ENCODE measurements around the gene VENTX. TPM values are rescaled to one million over a fixed set of nuclear protein-coding genes. Genes with fewer than 3 reads are reported as not detected.

The VENTX gene
- total and polyA plus RNA-seq, 4 donors = 0.06 to 0.24 (median 0.14) TPM; not detected in 1

DNA sequence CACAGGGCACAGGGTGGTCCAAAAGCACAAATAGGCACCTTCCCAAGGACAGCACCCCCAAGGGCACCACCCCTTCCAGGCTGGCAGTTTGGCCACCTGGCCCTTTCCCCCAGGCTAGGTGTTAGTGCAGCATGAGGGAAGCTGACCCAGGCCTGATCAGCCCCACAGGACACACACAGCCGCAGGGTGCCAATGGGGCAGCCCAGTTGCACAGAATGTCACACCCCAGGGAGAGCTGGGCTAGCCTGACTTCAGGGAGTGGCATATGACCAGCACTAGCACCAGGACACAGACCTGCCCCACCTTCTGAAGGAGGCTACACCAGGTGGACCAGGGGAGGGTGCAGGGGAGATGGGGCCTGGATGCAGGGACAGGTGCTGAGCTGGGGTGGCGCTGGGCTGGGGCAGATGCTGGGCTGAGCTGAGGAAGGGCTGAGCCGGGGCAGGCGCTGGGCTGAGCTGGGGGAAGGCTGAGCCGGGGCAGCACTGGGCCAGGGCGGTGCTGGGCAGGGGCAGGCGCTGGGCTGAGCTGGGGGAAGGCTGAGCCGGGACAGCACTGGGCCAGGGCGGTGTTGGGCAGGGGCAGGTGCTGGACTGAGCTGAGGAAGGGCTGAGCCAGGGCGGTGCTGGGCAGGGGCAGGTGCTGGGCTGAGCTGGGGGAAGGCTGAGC is 42.9 kb downstream of the VENTX start:
- H3K27me3 ChIP-seq (ENCODE audit: control insufficient read depth, insufficient read depth, low read length) = peaks cover 19% of the 10 kb centered on the region
- peaks cover 85% of the 10 kb centered on the region for H3K36me3 ChIP-seq (ENCODE audit: control insufficient read depth, insufficient read depth, low read length)
- WGBS (ENCODE audit: insufficient coverage) = 92% methylated on average over 10 of the region's 10 CpGs

DNA sequence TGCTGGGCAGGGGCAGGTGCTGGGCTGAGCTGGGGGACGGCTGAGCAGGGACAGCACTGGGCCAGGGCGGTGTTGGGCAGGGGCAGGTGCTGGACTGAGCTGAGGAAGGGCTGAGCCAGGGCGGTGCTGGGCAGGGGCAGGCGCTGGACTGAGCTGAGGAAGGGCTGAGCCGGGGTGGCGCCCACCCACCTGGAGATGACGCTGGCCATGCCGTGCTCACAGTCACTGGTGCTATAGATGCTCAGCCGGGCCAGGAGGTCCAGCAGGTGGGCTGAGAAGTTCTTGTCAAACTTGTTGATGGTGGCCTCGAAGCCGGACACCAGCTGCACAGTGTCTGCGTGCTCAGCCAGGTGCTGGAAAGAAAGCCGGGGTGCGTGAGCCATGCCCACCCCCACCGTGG is 43.4 kb downstream of the VENTX start:
- Histone ChIP-seq H3K4me1 (ENCODE audit: control insufficient read depth, insufficient read depth, low read length) (peaks cover 9% of the 10 kb centered on the region), H3K36me3 (ENCODE audit: control insufficient read depth, insufficient read depth, low read length) (peaks cover 90% of the 10 kb centered on the region), H3K27ac (ENCODE audit: low read depth, low read length) (no peak overlapping the region), H3K9me3 (ENCODE audit: control insufficient read depth, insufficient read depth, low read length) (no peaks in the 10 kb centered on the region), H3K27me3 (ENCODE audit: control insufficient read depth, insufficient read depth, low read length) (peaks cover 14% of the 10 kb centered on the region), H3K4me3 (ENCODE audit: low read depth, low read length) (no peak overlapping the region)
- no peak for DNase-seq (ENCODE audit: low read depth in 4 of 6, low spot score in 6 of 6)
- 97% methylated on average over 13 of the region's 15 CpGs for WGBS (ENCODE audit: insufficient coverage)

More for the DNA sequence above, 42.9 kb downstream of the VENTX start:
- H3K9me3 ChIP-seq (ENCODE audit: control insufficient read depth, insufficient read depth, low read length) = no peaks in the 10 kb centered on the region
- H3K27ac ChIP-seq (ENCODE audit: low read depth, low read length) = no peak overlapping the region
- no peak overlapping the region for H3K4me3 ChIP-seq (ENCODE audit: low read depth, low read length)
- no peak for DNase-seq (ENCODE audit: low read depth in 4 of 6, low spot score in 6 of 6)
- H3K4me1 ChIP-seq (ENCODE audit: control insufficient read depth, insufficient read depth, low read length) = peaks cover 9% of the 10 kb centered on the region

DNA sequence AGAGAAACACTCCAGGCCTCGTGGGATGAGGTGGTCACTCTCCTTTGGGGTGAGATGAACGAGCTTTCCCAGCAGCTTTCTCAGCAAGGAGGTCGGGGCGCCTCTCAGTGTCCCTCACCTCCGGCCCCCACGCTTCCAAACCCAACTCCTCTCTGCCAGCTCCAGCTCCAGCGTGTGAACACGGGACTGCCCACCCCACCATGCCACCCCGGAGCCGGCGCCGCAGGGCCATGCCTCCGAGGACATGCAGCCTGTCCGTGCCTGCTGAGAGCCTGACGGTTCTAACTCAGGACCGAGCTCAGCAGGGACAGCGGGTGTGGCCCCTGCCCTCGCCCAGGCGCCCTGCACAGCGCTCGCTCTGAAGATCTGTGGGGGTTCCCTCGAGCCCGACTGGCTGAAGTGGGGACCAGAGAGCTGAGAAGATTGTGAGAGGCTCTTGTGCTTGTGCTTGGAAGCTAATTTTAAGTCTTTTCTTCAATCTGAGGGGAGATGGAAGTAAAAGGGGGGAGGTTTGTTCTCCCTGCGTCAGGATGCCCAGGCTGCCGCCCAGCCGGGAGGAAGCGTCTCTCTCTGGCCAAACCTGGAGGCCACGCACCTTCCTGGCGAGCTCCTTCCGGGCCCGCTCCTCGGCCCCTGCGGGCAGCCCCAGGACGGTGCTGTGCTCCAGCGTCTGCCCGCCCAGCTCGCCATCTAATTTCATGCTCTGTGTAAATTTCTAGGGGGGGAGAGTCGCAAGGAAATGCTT is 44.1 kb downstream of the VENTX start:
- Histone ChIP-seq H3K9me3 (ENCODE audit: control insufficient read depth, insufficient read depth, low read length) (no peaks in the 10 kb centered on the region), H3K27me3 (ENCODE audit: control insufficient read depth, insufficient read depth, low read length) (peaks cover 9% of the 10 kb centered on the region), H3K4me3 (ENCODE audit: low read depth, low read length) (no peak overlapping the region), H3K27ac (ENCODE audit: low read depth, low read length) (no peak overlapping the region), H3K36me3 (ENCODE audit: control insufficient read depth, insufficient read depth, low read length) (peaks cover 95% of the 10 kb centered on the region), H3K4me1 (ENCODE audit: control insufficient read depth, insufficient read depth, low read length) (peaks cover 9% of the 10 kb centered on the region)
- 94% methylated on average over 37 of the region's 38 CpGs for WGBS (ENCODE audit: insufficient coverage)
- DNase-seq (ENCODE audit: low read depth in 4 of 6, low spot score in 6 of 6) = no peak

DNA sequence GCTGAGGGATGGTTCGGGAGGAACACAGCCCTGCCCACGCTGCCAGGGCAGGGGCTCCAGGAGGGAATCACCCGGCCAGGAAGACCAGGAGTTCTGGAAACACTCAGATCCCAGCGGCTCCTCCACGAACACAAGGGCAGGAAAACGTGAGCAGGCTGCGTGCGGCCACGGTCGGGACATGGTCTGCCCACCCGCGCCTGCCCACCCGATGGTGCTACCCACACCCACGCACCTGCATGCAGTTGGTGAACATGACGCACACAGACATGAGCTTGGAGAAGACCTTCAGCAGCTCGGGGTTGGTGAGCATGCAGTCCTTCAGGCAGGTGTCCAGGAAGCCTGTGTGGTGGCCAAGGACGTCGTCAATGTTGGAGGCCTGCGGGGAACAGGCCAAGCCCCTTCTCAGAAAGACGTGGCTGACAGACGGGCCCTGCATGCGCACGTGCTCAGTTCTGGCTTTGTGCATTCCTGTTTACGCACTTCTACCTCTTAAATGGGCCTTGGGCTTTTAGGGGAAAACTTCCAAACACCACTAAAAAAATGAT is 45.3 kb downstream of the VENTX start:
- peaks cover 94% of the 10 kb centered on the region for H3K36me3 ChIP-seq (ENCODE audit: control insufficient read depth, insufficient read depth, low read length)
- H3K9me3 ChIP-seq (ENCODE audit: control insufficient read depth, insufficient read depth, low read length) = no peaks in the 10 kb centered on the region
- H3K27ac ChIP-seq (ENCODE audit: low read depth, low read length) = no peak overlapping the region
- H3K27me3 ChIP-seq (ENCODE audit: control insufficient read depth, insufficient read depth, low read length) = no peaks in the 10 kb centered on the region
- no peak for DNase-seq (ENCODE audit: low read depth in 4 of 6, low spot score in 6 of 6)
- WGBS (ENCODE audit: insufficient coverage) = 96% methylated on average over 23 of the region's 24 CpGs
- no peak overlapping the region for H3K4me3 ChIP-seq (ENCODE audit: low read depth, low read length)
- H3K4me1 ChIP-seq (ENCODE audit: control insufficient read depth, insufficient read depth, low read length) = no peaks in the 10 kb centered on the region

DNA sequence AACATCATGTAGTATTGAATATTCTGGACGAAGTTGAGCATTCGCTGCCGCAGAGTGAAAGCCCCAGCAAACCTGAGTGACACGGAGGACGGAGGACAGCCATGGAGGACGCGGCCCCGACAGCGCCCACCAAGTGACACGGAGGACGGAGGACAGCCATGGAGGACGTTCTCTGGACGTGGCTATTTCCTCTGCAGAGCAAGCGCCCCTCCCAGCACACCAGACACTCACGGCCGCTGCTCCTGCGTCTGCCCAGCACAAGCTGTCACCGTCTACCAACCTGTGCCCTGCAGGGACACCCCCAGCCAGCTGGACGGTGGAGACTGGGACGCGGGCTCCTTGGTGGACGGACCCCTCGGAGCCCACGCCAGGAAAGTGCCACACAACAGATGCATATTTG is 46.3 kb downstream of the VENTX start:
- H3K36me3 ChIP-seq (ENCODE audit: control insufficient read depth, insufficient read depth, low read length) = peaks cover 94% of the 10 kb centered on the region
- H3K9me3 ChIP-seq (ENCODE audit: control insufficient read depth, insufficient read depth, low read length) = no peaks in the 10 kb centered on the region
- H3K4me3 ChIP-seq (ENCODE audit: low read depth, low read length) = no peak overlapping the region
- no peaks in the 10 kb centered on the region for H3K27me3 ChIP-seq (ENCODE audit: control insufficient read depth, insufficient read depth, low read length)
- H3K27ac ChIP-seq (ENCODE audit: low read depth, low read length) = no peak overlapping the region
- 92% methylated on average over 24 of the region's 24 CpGs for WGBS (ENCODE audit: insufficient coverage)
- no peak for DNase-seq (ENCODE audit: low read depth in 4 of 6, low spot score in 6 of 6)
- no peaks in the 10 kb centered on the region for H3K4me1 ChIP-seq (ENCODE audit: control insufficient read depth, insufficient read depth, low read length)

DNA sequence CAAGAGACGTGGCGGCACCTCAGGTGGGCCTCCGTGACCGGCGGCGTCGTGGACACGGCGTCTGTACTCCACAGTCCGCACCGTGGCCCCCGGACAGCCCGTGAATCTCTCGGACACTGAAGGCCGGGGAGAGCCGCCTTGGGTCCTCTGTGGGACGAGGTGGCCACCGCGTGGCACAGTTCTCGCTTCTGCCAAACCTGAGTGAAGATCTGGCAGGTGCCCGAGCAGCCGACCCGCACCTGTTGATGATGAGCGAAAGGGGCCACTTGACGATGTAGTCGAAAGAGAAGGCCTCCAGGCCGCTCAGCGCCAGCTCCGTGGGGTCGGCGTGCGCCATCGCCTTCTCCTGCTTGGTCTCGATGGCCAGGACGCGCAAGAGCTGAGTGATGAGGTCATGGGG is 47.6 kb downstream of the VENTX start:
- H3K4me1 ChIP-seq (ENCODE audit: control insufficient read depth, insufficient read depth, low read length) = no peaks in the 10 kb centered on the region
- no peak for DNase-seq (ENCODE audit: low read depth in 4 of 6, low spot score in 6 of 6)
- H3K4me3 ChIP-seq (ENCODE audit: low read depth, low read length) = no peak overlapping the region
- no peaks in the 10 kb centered on the region for H3K27me3 ChIP-seq (ENCODE audit: control insufficient read depth, insufficient read depth, low read length)
- H3K9me3 ChIP-seq (ENCODE audit: control insufficient read depth, insufficient read depth, low read length) = no peaks in the 10 kb centered on the region
- H3K27ac ChIP-seq (ENCODE audit: low read depth, low read length) = no peak overlapping the region
- peaks cover 94% of the 10 kb centered on the region for H3K36me3 ChIP-seq (ENCODE audit: control insufficient read depth, insufficient read depth, low read length)
- WGBS (ENCODE audit: insufficient coverage) = 93% methylated on average over 31 of the region's 36 CpGs

DNA sequence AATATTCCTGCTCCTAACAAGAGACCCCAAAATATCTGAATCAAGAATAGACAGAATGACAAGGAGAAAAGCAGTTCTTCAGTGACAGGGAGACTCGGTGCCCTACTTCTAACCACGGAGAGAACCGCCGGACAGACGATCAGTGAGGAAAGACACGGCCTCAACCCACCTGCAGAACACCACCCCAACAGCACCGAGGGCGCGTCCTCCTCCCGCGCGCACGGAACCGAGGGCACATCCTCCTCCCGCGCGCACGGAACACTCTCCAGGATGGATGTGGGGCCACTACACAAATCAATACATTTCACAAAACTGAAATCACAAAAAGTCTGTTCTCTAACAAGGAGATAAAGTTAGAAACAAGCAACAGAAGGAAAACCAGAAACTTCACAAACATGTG is 48.7 kb downstream of the VENTX start:
- no peaks in the 10 kb centered on the region for H3K9me3 ChIP-seq (ENCODE audit: control insufficient read depth, insufficient read depth, low read length)
- no peak for DNase-seq (ENCODE audit: low read depth in 4 of 6, low spot score in 6 of 6)

DNA sequence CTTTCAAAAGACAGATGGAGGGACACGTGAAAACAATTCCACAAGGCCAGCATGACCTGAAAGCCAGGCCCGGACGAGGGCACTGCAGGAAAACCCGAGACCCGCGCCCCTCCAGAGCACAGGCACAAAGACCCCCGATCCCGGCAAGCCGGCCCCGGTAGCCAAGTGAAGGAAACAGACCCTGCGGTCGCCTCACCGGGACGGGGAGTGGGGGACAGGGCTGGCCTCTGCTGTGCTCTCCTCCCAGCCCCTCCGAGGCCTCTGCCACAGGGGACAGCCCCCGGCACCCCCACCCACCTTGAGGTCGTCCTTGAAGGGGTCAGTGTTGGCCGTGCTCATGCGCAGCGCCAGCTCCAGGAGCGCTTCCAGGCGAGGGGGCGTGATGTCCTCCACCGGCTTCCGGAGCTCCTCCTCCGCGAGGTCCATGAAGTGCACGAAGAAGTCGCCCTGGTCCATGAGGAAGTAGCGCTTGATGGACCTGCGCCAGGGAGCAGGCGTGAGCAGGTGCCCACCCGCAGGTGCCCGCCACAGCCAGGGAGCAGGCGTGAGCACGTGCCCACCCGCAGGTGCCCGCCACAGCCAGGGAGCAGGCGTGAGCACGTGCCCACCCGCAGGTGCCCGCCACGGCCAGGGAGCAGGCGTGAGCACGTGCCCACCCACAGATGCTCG is 50.3 kb downstream of the VENTX start:
- no peaks in the 10 kb centered on the region for H3K27me3 ChIP-seq (ENCODE audit: control insufficient read depth, insufficient read depth, low read length)
- DNase-seq (ENCODE audit: low read depth in 4 of 6, low spot score in 6 of 6) = no peak
- 95% methylated on average over 43 of the region's 46 CpGs for WGBS (ENCODE audit: insufficient coverage)
- no peak overlapping the region for H3K4me3 ChIP-seq (ENCODE audit: low read depth, low read length)
- no peaks in the 10 kb centered on the region for H3K9me3 ChIP-seq (ENCODE audit: control insufficient read depth, insufficient read depth, low read length)
- no peak overlapping the region for H3K27ac ChIP-seq (ENCODE audit: low read depth, low read length)
- peaks cover 84% of the 10 kb centered on the region for H3K36me3 ChIP-seq (ENCODE audit: control insufficient read depth, insufficient read depth, low read length)
- H3K4me1 ChIP-seq (ENCODE audit: control insufficient read depth, insufficient read depth, low read length) = no peaks in the 10 kb centered on the region

More for the DNA sequence above, 48.7 kb downstream of the VENTX start:
- Histone ChIP-seq H3K27ac (ENCODE audit: low read depth, low read length) (no peak overlapping the region), H3K4me1 (ENCODE audit: control insufficient read depth, insufficient read depth, low read length) (no peaks in the 10 kb centered on the region), H3K27me3 (ENCODE audit: control insufficient read depth, insufficient read depth, low read length) (no peaks in the 10 kb centered on the region), H3K36me3 (ENCODE audit: control insufficient read depth, insufficient read depth, low read length) (peaks cover 92% of the 10 kb centered on the region), H3K4me3 (ENCODE audit: low read depth, low read length) (no peak overlapping the region)
- WGBS (ENCODE audit: insufficient coverage) = 89% methylated on average over 18 of the region's 18 CpGs

DNA sequence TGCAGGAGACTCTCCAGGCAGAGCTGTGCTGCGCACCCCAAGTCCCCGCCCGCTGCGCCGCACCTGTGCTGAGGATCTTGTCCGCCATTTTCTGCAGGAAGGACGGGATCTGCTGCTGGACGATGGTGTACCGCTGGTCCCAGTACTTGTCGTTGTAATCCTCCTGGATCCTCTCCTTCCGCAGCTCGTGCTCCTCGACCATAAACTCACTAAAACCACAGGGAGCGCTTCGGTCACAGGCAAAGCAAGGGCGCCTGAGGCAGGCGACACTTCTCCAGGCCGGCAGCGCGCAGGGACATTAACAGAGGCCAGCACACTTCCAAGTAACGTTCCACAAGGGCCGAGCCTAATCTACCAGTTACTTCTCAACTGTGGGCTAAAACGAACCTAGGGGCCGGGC is 52.1 kb downstream of the VENTX start:
- WGBS (ENCODE audit: insufficient coverage) = 95% methylated on average over 24 of the region's 24 CpGs
- Histone ChIP-seq H3K27ac (ENCODE audit: low read depth, low read length) (no peak overlapping the region), H3K4me3 (ENCODE audit: low read depth, low read length) (no peak overlapping the region), H3K36me3 (ENCODE audit: control insufficient read depth, insufficient read depth, low read length) (peaks cover 84% of the 10 kb centered on the region), H3K9me3 (ENCODE audit: control insufficient read depth, insufficient read depth, low read length) (no peaks in the 10 kb centered on the region), H3K27me3 (ENCODE audit: control insufficient read depth, insufficient read depth, low read length) (no peaks in the 10 kb centered on the region), H3K4me1 (ENCODE audit: control insufficient read depth, insufficient read depth, low read length) (no peaks in the 10 kb centered on the region)
- DNase-seq (ENCODE audit: low read depth in 4 of 6, low spot score in 6 of 6) = no peak

Data from spinal cord (tissue), 10 donors.